ENCODE results near the gene TDRD10.
"Not testable (repeated sequence)": the region's sequence is repeated elsewhere in the genome, so short reads cannot be mapped to it uniquely, and the experiment has no call there.

The TDRD10 gene

GRCh38 chr1:154519591-154519991 is 17.6 kb downstream of the TDRD10 start:
- no peak for DNase-seq

DNA sequence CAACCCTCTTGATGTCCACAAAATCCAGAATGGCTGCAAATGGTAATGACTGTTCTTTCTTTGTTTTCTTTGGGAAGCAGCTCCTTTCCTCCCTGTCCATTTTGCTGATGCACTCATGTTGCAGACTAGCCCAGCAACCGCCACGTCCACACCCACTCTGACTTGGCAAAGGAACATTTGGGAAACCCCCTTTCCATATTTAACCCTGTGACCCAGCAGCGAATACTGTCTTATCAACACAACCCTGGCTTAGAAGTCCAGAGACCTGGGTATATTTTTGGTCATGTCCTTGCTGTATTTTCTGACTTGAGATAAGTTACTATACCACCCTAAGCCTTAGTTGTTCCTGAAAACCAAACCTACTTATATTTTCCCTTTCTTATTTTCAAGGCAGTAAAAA is 18.3 kb downstream of the TDRD10 start:
- no peak for DNase-seq

DNA sequence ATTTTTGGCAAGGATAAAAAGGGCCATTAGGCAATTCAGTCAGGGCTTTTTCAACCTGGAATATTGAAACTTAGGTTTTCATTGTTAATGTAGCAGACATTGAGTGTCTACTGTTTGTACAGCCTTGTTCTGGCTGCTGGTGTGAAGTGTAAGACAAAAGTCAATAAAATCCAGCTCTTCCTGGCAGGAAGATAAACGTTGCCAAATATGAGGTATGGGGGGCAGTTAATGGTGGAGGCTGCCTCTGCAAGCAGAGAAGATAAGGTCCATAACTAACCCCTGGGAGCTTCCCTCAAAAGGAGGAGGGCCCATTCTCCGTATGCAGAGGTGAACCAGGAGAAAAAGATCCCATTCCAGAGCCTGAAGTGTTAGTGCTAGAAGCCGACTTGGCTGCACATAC is 19.7 kb downstream of the TDRD10 start:
- DNase-seq, result no peak

GRCh38 chr1:154524881-154525280 is 22.9 kb downstream of the TDRD10 start:
- no peak for DNase-seq

DNA sequence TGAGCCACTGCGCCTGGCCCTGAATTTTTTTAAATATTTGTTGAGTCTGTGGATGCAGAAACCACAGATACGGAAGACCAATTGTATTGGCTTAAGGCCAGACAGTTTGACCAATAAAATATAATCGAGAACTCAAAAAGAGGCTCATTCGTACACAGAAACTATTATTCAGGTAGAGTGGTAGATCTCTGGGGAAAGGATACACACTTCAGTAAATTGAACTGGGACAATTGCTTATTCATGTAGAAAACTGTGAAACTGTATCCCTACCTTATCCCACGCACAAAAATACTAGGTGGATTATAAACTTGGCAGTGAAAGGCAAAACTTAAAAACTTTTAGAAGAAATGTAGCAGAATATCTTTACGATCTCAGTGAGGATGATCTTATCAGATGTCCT is 25.2 kb downstream of the TDRD10 start:
- DNase-seq, result no peak

DNA sequence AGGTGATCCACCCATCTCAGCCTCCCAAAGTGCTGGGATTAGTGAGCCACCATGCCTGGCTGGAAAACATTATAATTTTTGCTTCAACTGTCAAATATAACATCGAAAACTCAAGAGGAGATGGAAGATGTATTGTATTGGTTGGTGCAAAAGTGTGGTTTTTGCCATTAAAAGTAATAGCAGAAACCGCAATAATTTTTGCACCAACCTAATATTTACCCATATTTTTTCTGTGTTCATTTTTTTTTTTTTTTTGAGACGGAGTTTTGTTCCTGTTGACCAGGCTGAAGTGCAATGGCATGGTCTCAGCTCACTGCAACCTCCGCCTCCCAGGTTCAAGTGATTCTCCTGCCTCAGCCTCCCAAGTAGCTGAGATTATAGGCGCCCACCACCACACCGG is 27.3 kb downstream of the TDRD10 start:
- DNase-seq, result no peak

DNA sequence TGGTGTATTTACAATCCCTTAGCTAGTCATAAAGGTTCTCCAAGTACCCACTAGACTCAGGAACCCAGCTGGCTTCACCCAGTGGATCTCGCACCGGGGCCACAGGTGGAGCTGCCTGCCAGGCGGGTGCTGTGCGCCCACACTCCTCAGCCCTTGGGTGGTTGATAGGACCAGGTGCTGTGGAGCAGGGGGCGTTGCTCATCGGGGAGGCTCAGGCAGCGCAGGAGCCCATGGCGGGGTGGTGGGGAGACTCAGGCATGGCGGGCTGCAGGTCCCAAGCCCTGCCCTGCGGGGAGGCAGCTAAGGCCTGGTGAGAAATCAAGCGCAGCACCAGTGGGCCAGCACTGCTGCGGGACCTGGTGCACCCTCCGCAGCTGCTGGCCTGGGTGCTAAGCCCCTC is 29.9 kb downstream of the TDRD10 start:
- DNase-seq, result not testable (repeated sequence)

DNA sequence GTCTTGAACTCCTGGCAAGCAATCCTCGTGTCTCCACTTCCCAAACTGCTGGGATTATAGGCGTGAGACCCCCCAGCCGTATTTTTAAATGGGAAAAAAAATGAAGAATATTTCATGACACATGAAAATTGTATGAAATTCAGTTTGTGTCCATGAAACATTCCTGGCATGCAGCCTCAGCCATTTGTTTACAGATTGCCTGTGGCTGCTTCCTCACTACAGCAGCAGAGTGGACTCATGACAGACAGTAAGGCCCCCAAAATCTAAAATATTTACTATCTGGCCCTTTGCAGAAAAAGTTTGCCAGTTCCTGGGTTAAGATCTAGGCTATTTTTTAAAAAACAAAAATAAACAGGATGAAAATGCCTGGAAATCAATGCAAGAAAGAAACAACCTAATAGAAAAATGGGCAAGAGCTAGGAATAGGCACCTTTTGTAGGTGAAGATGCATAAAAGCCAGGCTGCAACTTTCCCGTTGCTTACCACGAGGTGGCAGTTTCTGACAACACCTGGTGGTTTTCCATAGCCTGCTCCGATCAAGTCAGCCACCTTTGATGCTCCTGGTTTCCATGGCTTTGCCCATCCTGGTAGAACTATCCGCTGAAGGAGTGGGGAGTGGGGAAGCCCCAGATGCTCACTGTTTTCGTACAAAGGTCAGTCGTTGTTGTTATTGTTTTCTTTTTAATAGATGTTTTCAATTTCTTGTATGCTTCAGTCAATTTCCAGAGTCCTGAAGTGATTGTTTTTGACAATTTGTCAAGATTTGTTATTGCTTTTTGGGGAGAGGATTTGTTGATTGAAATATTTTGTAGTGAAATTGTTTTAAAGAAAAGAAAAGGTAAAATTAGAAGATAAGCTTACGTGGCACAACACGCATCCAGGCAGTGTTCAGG is 32.2 kb downstream of the TDRD10 start:
- no peak for DNase-seq

DNA sequence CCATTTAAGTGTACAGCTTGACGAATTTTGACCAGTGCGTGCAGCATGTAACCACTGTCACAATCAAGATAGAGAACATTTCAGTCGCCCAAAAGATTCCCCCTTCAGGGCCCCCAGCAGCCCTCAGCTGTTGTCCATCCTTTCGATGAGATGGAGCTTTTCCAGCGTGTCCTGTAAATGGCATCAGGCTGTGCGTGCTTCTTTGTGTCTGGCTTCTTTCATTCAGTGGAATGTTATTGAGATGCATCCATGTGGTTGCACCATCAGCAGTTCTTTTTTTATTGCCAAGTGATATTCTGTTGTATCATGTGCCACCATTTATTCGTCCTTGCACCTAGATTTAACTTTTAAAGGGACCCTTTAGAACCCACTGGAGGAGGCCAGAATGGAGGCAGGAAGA is 34.6 kb downstream of the TDRD10 start:
- no peak for DNase-seq

- no peak for DNase-seq
Observed at GRCh38 chr1:154539486-154540483, 37.8 kb downstream of the TDRD10 start.

DNA sequence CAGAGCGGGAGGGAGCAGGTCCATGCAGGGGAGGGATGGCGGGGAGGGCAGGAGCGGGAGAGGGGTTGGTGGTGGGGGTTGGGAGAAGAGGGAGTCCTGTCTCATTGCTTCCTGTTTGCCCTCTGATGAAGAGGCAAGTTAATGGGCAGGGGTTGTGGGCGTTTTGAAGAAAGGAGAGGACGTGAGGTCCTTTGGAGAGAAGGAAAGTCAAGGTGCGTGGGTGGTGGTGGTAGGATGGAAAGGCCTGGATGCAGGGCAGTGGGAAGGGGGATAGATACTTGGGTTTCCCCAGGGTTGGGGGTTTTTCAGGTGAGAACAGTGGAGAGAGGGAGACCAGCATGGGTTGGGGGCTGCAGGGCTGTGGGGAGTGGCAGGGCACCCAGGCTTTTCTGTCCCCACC is 39.2 kb downstream of the TDRD10 start:
- DNase-seq, result no peak

GRCh38 chr1:154546264-154547063 is 44.4 kb downstream of the TDRD10 start:
- DNase-seq, result peak; percentile 44

GRCh38 chr1:154547105-154547732 is 45.2 kb downstream of the TDRD10 start:
- DNase-seq, result no peak

DNA sequence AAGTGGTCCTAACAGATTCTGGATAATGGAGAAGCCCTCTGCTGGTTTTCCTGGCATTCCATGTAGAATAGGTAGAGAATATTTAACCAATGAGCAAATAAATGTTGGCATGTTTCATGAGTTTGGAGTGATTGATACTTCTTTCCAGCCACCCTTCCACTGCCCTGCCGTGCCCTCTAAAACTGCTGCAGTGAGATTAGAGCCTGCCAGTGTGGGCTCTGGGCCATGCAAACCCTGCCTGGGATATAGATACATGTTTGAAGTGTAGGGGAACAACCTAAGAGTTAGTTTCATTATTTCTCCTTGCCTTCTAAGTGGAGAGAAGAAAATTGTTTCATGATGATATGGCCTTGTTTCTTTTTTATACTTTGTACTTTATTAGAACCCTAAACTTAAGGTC is 46.0 kb downstream of the TDRD10 start:
- no peak for DNase-seq

- DNase-seq, result no peak
Observed at GRCh38 chr1:154549202-154549770, 47.3 kb downstream of the TDRD10 start.

GRCh38 chr1:154550070-154550469 is 48.1 kb downstream of the TDRD10 start:
- no peak for DNase-seq

DNA sequence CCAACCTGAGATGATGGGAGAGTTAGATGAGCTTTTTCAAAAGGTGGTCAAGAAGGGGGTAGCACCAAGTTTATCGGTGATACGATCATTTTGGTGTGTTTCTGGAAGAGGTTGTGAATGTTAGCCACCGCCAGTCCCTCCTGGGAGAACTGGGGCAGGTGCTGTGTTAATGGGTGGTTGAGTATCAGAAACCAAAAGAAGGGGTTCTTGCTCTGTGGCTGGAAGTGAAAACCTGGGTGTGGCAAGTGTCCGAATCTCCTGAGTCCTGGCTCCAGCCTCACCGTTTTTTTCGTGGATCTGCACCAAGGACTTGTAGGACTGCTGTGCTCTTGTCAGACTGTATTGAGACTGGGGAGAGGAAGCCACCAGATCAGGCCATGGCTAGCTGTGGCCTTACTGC is 48.6 kb downstream of the TDRD10 start:
- no peak for DNase-seq

GRCh38 chr1:154551474-154551873 is 49.5 kb downstream of the TDRD10 start:
- no peak for DNase-seq

DNA sequence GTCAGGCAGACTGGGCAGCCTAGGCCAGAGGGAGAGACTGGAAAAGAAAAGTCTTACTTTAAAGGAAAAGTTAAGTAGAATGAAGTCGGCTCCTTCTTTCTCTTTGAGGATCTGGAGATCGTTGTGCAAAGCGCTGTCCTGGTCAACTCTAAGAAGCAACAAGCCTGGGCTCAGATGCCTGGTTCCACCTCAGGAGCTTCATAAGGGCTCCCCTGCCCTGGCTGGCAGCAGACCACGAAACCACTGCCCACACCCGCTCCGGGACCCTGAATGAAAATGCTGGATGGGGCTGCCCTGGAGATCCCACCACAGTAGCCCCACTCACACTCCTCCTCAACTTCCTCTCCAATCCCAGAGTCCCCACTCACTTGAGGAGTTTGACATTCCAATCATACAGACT is 50.0 kb downstream of the TDRD10 start:
- DNase-seq, result no peak

DNA sequence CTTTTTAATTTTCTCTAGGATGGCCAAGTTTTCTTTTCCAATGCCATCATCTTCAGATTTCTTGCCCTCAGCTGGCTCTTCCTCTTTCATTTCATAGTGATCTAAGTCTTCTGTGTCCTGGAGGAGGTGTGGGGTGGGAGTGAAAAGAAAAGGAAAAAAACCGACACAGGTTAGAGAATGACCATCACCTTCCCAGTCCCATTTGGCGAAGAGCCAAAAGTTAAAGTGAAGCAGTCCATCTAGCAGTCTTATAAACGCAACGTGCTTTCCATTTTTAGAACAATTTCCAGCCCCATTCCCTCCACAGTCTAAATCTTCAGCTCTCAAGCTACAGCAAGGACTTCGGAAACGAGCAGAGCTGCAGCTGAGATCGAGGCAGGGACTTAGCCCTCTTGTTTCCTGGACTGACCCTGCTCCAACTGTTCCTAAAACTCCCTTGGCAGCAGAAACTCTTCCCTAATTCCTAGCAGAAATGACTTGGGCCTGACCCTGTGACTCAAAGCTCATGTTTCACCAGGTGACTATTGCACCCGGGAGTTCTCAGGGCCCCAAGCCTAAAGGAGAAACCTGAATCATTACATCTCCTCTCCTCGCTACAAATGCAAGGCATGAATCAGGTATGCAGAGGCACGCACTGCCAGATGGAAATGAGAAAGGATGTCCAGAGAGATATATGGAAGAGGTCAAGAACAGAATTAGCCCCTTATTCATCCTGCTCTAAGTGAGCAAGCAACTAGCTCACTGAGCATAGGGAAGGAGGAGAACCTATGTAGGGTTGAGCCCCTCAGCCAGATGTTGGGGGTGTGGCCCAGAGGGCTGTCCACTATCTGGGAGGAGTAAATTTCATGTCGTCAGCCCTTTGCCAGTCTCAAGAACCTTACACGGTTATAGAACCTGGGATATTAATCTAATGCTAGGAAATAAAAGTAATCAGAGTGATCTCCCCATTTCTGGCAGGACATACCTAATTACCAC is 51.3 kb downstream of the TDRD10 start:
- no peak for DNase-seq

DNA sequence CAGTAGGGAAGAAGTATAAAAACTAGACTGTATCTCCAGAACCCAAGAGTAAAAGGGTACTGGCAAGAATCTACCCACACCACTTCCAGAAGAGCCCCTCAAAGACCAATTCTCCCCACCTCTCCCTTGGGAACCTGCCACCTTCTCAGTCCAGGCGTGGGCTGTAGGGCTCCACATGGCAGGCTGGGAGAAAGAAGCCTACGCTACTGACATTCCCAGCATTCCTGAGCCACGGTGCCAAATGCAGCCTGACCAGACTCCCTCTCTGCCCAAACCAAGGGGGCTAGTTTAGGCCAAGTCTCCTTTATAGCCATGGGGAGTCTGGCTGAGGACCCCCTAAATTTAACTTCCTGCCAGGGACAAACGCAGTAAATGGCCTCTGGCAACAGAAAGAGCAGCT is 54.4 kb downstream of the TDRD10 start:
- DNase-seq, result no peak

Data from CD4-positive, alpha-beta T cell treated with Interleukin-15 for 1 hour (primary cell).